ENCODE results near the gene MVB12B. TPM values are rescaled to one million over a fixed set of nuclear protein-coding genes. Genes with fewer than 3 reads are reported as not detected.

Gene MVB12B
- total and polyA plus RNA-seq, 2 of the 8 experiments (the other 6 are each of a cell fraction or from before 2014, with no cell fraction given) = 2.6 to 5.0 TPM

DNA sequence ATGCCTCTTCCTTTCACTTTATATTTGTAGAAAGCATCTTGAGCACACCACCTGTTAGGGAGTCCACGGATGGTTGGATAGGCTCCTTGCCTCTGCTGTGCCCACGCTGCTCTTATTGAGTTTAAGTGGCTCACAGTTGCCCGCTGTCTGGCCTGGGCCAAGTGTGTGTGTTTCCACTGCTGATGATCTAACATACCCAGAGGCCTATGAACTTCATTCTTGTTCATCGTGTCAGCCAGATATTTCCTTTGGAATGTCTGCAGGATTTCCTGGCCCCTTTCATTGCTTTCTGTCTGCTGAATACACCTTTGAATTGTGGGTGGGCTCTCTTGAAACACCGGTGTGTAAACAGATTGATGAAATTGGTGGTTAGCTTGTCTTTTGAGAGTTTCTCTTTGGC, 46.6 kb downstream of the MVB12B start (continued):
- TF ChIP-seq, protein P1, sequence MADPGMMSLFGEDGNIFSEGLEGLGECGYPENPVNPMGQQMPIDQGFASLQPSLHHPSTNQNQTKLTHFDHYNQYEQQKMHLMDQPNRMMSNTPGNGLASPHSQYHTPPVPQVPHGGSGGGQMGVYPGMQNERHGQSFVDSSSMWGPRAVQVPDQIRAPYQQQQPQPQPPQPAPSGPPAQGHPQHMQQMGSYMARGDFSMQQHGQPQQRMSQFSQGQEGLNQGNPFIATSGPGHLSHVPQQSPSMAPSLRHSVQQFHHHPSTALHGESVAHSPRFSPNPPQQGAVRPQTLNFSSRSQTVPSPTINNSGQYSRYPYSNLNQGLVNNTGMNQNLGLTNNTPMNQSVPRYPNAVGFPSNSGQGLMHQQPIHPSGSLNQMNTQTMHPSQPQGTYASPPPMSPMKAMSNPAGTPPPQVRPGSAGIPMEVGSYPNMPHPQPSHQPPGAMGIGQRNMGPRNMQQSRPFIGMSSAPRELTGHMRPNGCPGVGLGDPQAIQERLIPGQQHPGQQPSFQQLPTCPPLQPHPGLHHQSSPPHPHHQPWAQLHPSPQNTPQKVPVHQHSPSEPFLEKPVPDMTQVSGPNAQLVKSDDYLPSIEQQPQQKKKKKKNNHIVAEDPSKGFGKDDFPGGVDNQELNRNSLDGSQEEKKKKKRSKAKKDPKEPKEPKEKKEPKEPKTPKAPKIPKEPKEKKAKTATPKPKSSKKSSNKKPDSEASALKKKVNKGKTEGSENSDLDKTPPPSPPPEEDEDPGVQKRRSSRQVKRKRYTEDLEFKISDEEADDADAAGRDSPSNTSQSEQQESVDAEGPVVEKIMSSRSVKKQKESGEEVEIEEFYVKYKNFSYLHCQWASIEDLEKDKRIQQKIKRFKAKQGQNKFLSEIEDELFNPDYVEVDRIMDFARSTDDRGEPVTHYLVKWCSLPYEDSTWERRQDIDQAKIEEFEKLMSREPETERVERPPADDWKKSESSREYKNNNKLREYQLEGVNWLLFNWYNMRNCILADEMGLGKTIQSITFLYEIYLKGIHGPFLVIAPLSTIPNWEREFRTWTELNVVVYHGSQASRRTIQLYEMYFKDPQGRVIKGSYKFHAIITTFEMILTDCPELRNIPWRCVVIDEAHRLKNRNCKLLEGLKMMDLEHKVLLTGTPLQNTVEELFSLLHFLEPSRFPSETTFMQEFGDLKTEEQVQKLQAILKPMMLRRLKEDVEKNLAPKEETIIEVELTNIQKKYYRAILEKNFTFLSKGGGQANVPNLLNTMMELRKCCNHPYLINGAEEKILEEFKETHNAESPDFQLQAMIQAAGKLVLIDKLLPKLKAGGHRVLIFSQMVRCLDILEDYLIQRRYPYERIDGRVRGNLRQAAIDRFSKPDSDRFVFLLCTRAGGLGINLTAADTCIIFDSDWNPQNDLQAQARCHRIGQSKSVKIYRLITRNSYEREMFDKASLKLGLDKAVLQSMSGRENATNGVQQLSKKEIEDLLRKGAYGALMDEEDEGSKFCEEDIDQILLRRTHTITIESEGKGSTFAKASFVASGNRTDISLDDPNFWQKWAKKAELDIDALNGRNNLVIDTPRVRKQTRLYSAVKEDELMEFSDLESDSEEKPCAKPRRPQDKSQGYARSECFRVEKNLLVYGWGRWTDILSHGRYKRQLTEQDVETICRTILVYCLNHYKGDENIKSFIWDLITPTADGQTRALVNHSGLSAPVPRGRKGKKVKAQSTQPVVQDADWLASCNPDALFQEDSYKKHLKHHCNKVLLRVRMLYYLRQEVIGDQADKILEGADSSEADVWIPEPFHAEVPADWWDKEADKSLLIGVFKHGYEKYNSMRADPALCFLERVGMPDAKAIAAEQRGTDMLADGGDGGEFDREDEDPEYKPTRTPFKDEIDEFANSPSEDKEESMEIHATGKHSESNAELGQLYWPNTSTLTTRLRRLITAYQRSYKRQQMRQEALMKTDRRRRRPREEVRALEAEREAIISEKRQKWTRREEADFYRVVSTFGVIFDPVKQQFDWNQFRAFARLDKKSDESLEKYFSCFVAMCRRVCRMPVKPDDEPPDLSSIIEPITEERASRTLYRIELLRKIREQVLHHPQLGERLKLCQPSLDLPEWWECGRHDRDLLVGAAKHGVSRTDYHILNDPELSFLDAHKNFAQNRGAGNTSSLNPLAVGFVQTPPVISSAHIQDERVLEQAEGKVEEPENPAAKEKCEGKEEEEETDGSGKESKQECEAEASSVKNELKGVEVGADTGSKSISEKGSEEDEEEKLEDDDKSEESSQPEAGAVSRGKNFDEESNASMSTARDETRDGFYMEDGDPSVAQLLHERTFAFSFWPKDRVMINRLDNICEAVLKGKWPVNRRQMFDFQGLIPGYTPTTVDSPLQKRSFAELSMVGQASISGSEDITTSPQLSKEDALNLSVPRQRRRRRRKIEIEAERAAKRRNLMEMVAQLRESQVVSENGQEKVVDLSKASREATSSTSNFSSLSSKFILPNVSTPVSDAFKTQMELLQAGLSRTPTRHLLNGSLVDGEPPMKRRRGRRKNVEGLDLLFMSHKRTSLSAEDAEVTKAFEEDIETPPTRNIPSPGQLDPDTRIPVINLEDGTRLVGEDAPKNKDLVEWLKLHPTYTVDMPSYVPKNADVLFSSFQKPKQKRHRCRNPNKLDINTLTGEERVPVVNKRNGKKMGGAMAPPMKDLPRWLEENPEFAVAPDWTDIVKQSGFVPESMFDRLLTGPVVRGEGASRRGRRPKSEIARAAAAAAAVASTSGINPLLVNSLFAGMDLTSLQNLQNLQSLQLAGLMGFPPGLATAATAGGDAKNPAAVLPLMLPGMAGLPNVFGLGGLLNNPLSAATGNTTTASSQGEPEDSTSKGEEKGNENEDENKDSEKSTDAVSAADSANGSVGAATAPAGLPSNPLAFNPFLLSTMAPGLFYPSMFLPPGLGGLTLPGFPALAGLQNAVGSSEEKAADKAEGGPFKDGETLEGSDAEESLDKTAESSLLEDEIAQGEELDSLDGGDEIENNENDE (IDR thresholded peaks at IDR 0.05; ENCODE audit: insufficient replicate concordance, low read length) = no peak
